Measurements from ENCODE around the gene ARHGEF37.

The ARHGEF37 gene

GRCh38 chr5:149675610-149676201 is 94.4 kb downstream of the ARHGEF37 start:
- DNase-seq (ENCODE audit: low read depth): no peak

GRCh38 chr5:149677731-149678130 is 96.4 kb downstream of the ARHGEF37 start:
- no peak for DNase-seq (ENCODE audit: low read depth)

- no peak for DNase-seq (ENCODE audit: low read depth)
Observed at GRCh38 chr5:149679876-149680809, 98.8 kb downstream of the ARHGEF37 start.

- no peak for DNase-seq (ENCODE audit: low read depth)
Observed at GRCh38 chr5:149680810-149681221, 99.5 kb downstream of the ARHGEF37 start.

GRCh38 chr5:149681252-149681651 is 100.0 kb downstream of the ARHGEF37 start:
- DNase-seq (ENCODE audit: low read depth): no peak

- no peak for DNase-seq (ENCODE audit: low read depth)
Observed at GRCh38 chr5:149681922-149682321, 100.6 kb downstream of the ARHGEF37 start.

GRCh38 chr5:149682532-149683075 is 101.3 kb downstream of the ARHGEF37 start:
- DNase-seq (ENCODE audit: low read depth): no peak

- no peak for DNase-seq (ENCODE audit: low read depth)
Observed at GRCh38 chr5:149683964-149684363, 102.7 kb downstream of the ARHGEF37 start.

GRCh38 chr5:149684371-149684770 is 103.1 kb downstream of the ARHGEF37 start:
- DNase-seq (ENCODE audit: low read depth): no peak
